Activated CD4-positive, alpha-beta T cell treated with anti-CD3 and anti-CD28 coated beads, Interleukin-2, amount 10 ng/mL, durations not matched to agents 7 days and 5 days (primary cell): ENCODE data around the gene NRCAM. TPM values are rescaled to one million over a fixed set of nuclear protein-coding genes. Genes with fewer than 3 reads are reported as not detected.
"Not testable (repeated sequence)": the region's sequence is repeated elsewhere in the genome, so short reads cannot be mapped to it uniquely, and the experiment has no call there.

Source experiments
- CTCF ChIA-PET: fragments of 350-600 bp; sonication (Branson Sonifier 250); formaldehyde crosslinking; loops from one replicate; lab custom pipeline; 2021; ENCODE audit warnings: antibody characterized with exemption; lab: Charles Lee
- POLR2A ChIA-PET: fragments of 350-600 bp; sonication (Branson Sonifier 250); formaldehyde crosslinking; loops from one replicate; lab custom pipeline; 2021; ENCODE audit warnings: antibody characterized with exemption; lab: Charles Lee
- DNase-seq: peaks from one replicate; pipeline ENCODE4 v3.0.0-alpha.2; 2020
- H3K27ac Mint-ChIP-seq: one replicate; pipeline ENCODE4 v1.8.0; 2021; ENCODE audit warnings: mild to moderate bottlenecking, moderate library complexity, mixed read lengths
- H3K27me3 Mint-ChIP-seq: one replicate; pipeline ENCODE4 v1.8.0; 2021; ENCODE audit warnings: mixed read lengths
- H3K36me3 Mint-ChIP-seq: one replicate; pipeline ENCODE4 v1.8.0; 2021; ENCODE audit warnings: low read depth, mixed read lengths
- H3K4me1 Mint-ChIP-seq: one replicate; pipeline ENCODE4 v1.8.0; 2021; ENCODE audit warnings: mixed read lengths
- H3K4me3 Mint-ChIP-seq: one replicate; pipeline ENCODE4 v1.8.0; 2021; ENCODE audit warnings: mild to moderate bottlenecking, moderate library complexity, mixed read lengths
- H3K9me3 Mint-ChIP-seq: one replicate; pipeline ENCODE4 v1.8.0; 2021; ENCODE audit warnings: mixed read lengths
- total RNA-seq, 2 experiments: library from RNA; stranded (reverse); gene quantifications; one replicate each; pipeline ENCODE4 v1.2.3, GENCODE V29; 2021

NRCAM gene
- total RNA-seq, 2 experiments from 2014 or later: 0.12 to 0.46 TPM

GRCh38 chr7:108261560-108262255 is 194.5 kb downstream of the NRCAM start:
- H3K4me1 Mint-ChIP-seq: no peaks in the 10 kb centered on the region
- no peak for DNase-seq
- no peaks in the 10 kb centered on the region for H3K27me3 Mint-ChIP-seq
- POLR2A ChIA-PET: no interaction called here
- H3K4me3 Mint-ChIP-seq: no peak overlapping the region
- H3K36me3 Mint-ChIP-seq: no peaks in the 10 kb centered on the region
- CTCF ChIA-PET: no interaction called here
- no peaks in the 10 kb centered on the region for H3K9me3 Mint-ChIP-seq
- H3K27ac Mint-ChIP-seq: no peak overlapping the region

- H3K27ac Mint-ChIP-seq, DNase-seq, H3K4me3 Mint-ChIP-seq, H3K27me3 Mint-ChIP-seq, CTCF ChIA-PET, POLR2A ChIA-PET, H3K9me3 Mint-ChIP-seq, H3K4me1 Mint-ChIP-seq, H3K36me3 Mint-ChIP-seq: not testable (repeated sequence)
These were observed 196.8 kb downstream of the NRCAM start for GRCh38 chr7:108259447-108259846.

GRCh38 chr7:108257954-108258353 is 198.3 kb downstream of the NRCAM start:
- no peak for DNase-seq
- no peak overlapping the region for H3K27ac Mint-ChIP-seq
- no peaks in the 10 kb centered on the region for H3K27me3 Mint-ChIP-seq
- POLR2A ChIA-PET: no interaction called here
- no peaks in the 10 kb centered on the region for H3K4me1 Mint-ChIP-seq
- CTCF ChIA-PET: interaction anchor here (1.0 kb wide), 1 partner anchor 27 kb away, joined by 3 read pairs; no protein-coding TSS in a partner anchor
- peaks cover 2% of the 10 kb centered on the region for H3K9me3 Mint-ChIP-seq
- H3K4me3 Mint-ChIP-seq: no peak overlapping the region
- no peaks in the 10 kb centered on the region for H3K36me3 Mint-ChIP-seq

- no peak overlapping the region for H3K27ac Mint-ChIP-seq
- H3K4me3 Mint-ChIP-seq: no peak overlapping the region
- CTCF ChIA-PET: no interaction called here
- peaks cover 2% of the 10 kb centered on the region for H3K9me3 Mint-ChIP-seq
- no peaks in the 10 kb centered on the region for H3K36me3 Mint-ChIP-seq
- H3K27me3 Mint-ChIP-seq: no peaks in the 10 kb centered on the region
- POLR2A ChIA-PET: no interaction called here
- DNase-seq: no peak
- H3K4me1 Mint-ChIP-seq: no peaks in the 10 kb centered on the region
These were observed 202.0 kb downstream of the NRCAM start for GRCh38 chr7:108254259-108254658.

- no peak for DNase-seq
- Mint-ChIP-seq H3K27ac (no peak overlapping the region), H3K9me3 (peaks cover 2% of the 10 kb centered on the region), H3K4me1 (no peaks in the 10 kb centered on the region), H3K36me3 (no peaks in the 10 kb centered on the region), H3K27me3 (no peaks in the 10 kb centered on the region), H3K4me3 (no peak overlapping the region)
- ChIA-PET POLR2A (no interaction called here), CTCF (interaction anchor here (1.2 kb wide), 1 partner anchor 149 kb away, joined by 3 read pairs; no protein-coding TSS in a partner anchor)
These were observed 202.8 kb downstream of the NRCAM start for GRCh38 chr7:108253275-108254044.

- Mint-ChIP-seq H3K27me3 (no peaks in the 10 kb centered on the region), H3K36me3 (no peaks in the 10 kb centered on the region), H3K9me3 (peaks cover 2% of the 10 kb centered on the region), H3K4me1 (no peaks in the 10 kb centered on the region), H3K4me3 (no peak overlapping the region), H3K27ac (no peak overlapping the region)
- ChIA-PET CTCF (interaction anchor here (1.2 kb wide), 1 partner anchor 150 kb away, joined by 3 read pairs; no protein-coding TSS in a partner anchor), POLR2A (no interaction called here)
- no peak for DNase-seq
These were observed 204.1 kb downstream of the NRCAM start for GRCh38 chr7:108252177-108252576.

GRCh38 chr7:108251700-108252099 is 204.5 kb downstream of the NRCAM start:
- H3K36me3 Mint-ChIP-seq: no peaks in the 10 kb centered on the region
- ChIA-PET POLR2A (no interaction called here), CTCF (no interaction called here)
- no peak overlapping the region for H3K27ac Mint-ChIP-seq
- H3K4me1 Mint-ChIP-seq: no peaks in the 10 kb centered on the region
- no peaks in the 10 kb centered on the region for H3K27me3 Mint-ChIP-seq
- no peak for DNase-seq
- peaks cover 2% of the 10 kb centered on the region for H3K9me3 Mint-ChIP-seq
- H3K4me3 Mint-ChIP-seq: no peak overlapping the region

GRCh38 chr7:108249453-108249852 is 206.8 kb downstream of the NRCAM start:
- ChIA-PET POLR2A (no interaction called here), CTCF (no interaction called here)
- H3K4me1 Mint-ChIP-seq: no peaks in the 10 kb centered on the region
- no peak overlapping the region for H3K27ac Mint-ChIP-seq
- no peaks in the 10 kb centered on the region for H3K9me3 Mint-ChIP-seq
- no peak overlapping the region for H3K4me3 Mint-ChIP-seq
- no peak for DNase-seq
- H3K27me3 Mint-ChIP-seq: no peaks in the 10 kb centered on the region
- H3K36me3 Mint-ChIP-seq: no peaks in the 10 kb centered on the region

- no peaks in the 10 kb centered on the region for H3K9me3 Mint-ChIP-seq
- CTCF ChIA-PET: no interaction called here
These were observed 207.4 kb downstream of the NRCAM start for GRCh38 chr7:108248821-108249220.

GRCh38 chr7:108248418-108248817 is 207.8 kb downstream of the NRCAM start:
- ChIA-PET POLR2A (no interaction called here), CTCF (no interaction called here)
- no peaks in the 10 kb centered on the region for H3K27me3 Mint-ChIP-seq
- no peaks in the 10 kb centered on the region for H3K4me1 Mint-ChIP-seq
- no peaks in the 10 kb centered on the region for H3K36me3 Mint-ChIP-seq
- H3K9me3 Mint-ChIP-seq: no peaks in the 10 kb centered on the region
- no peak overlapping the region for H3K27ac Mint-ChIP-seq
- H3K4me3 Mint-ChIP-seq: no peak overlapping the region
- no peak for DNase-seq

More at GRCh38 chr7:108248821-108249220, 207.4 kb downstream of the NRCAM start:
- Mint-ChIP-seq H3K27ac (no peak overlapping the region), H3K27me3 (no peaks in the 10 kb centered on the region), H3K4me1 (no peaks in the 10 kb centered on the region), H3K4me3 (no peak overlapping the region), H3K36me3 (no peaks in the 10 kb centered on the region)
- POLR2A ChIA-PET: no interaction called here
- DNase-seq: no peak

GRCh38 chr7:108247614-108248013 is 208.6 kb downstream of the NRCAM start:
- DNase-seq: no peak
- Mint-ChIP-seq H3K36me3 (no peaks in the 10 kb centered on the region), H3K4me1 (no peaks in the 10 kb centered on the region), H3K9me3 (no peaks in the 10 kb centered on the region), H3K4me3 (no peak overlapping the region), H3K27ac (no peak overlapping the region), H3K27me3 (no peaks in the 10 kb centered on the region)
- ChIA-PET POLR2A (no interaction called here), CTCF (no interaction called here)

- H3K36me3 Mint-ChIP-seq: no peaks in the 10 kb centered on the region
- no peaks in the 10 kb centered on the region for H3K4me1 Mint-ChIP-seq
- no peak overlapping the region for H3K27ac Mint-ChIP-seq
- no peaks in the 10 kb centered on the region for H3K9me3 Mint-ChIP-seq
- ChIA-PET POLR2A (no interaction called here), CTCF (no interaction called here)
- H3K4me3 Mint-ChIP-seq: no peak overlapping the region
- no peaks in the 10 kb centered on the region for H3K27me3 Mint-ChIP-seq
- DNase-seq: no peak
These were observed 209.9 kb downstream of the NRCAM start for GRCh38 chr7:108246227-108246837.
